Effector memory CD4-positive, alpha-beta T cell (primary cell): ENCODE data around the gene STRN.

Source experiments
- DNase-seq, 3 donors: peaks; one replicate each; pipeline ENCODE4 v3.0.0-alpha.2; 2020
- H3K27ac ChIP-seq: 2 replicates; pipeline ENCODE4 v1.7.0; 2013; ENCODE audit warnings: mild to moderate bottlenecking, low read length, moderate library complexity; ENCODE audit not compliant: insufficient read depth, poor library complexity, severe bottlenecking
- H3K27me3 ChIP-seq: replicated peaks from 2 replicates; pipeline ENCODE4 v1.7.0; 2013; ENCODE audit warnings: mild to moderate bottlenecking, low read length; ENCODE audit not compliant: insufficient read depth, control insufficient read depth, poor library complexity, severe bottlenecking
- H3K36me3 ChIP-seq: 2 replicates; pipeline ENCODE4 v1.7.0; 2013; ENCODE audit warnings: mild to moderate bottlenecking, low read length, moderate library complexity; ENCODE audit not compliant: control insufficient read depth, insufficient read depth
- H3K4me1 ChIP-seq: 2 replicates; pipeline ENCODE4 v1.7.0; 2013; ENCODE audit warnings: low read length, mild to moderate bottlenecking; ENCODE audit not compliant: control insufficient read depth, insufficient read depth, poor library complexity, severe bottlenecking
- H3K4me3 ChIP-seq: 2 replicates; pipeline ENCODE4 v1.7.0; 2013; ENCODE audit warnings: low read length, low read depth, mild to moderate bottlenecking; ENCODE audit not compliant: insufficient read depth, poor library complexity, severe bottlenecking
- H3K9me3 ChIP-seq: 2 replicates; pipeline ENCODE4 v1.7.0; 2013; ENCODE audit warnings: mild to moderate bottlenecking, low read length, moderate library complexity; ENCODE audit not compliant: control insufficient read depth

The STRN gene

DNA sequence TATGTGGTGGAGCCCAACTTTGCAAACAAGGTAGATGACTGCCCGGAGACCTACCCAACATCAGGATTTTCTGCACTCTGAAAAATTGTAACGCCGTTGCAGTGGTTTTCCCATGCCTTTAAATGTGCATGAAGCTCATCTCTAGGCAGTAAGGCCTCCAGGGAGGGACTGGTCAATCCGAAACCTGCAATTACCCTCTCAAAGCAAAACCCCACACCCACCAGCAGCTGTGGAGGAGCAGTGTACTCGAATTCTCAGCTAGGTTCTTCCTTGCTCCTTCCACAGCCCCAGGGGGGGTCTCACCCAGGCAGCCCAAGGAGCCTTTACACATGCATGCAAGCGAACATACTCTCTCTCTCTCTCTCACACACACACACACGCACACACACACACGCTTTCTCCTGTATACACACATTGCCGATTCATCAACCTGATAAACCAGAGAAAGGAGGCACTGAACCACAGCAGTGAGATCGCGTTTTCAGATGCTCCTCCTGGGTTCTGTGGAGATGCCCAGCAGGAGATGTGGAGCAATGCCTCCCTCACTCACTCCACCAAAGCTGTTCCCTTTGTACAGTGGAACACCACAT, 160.6 kb downstream of the STRN start:
- DNase-seq: no peak
- no peaks in the 10 kb centered on the region for H3K36me3 ChIP-seq
- no peak overlapping the region for H3K27ac ChIP-seq
- no peaks in the 10 kb centered on the region for H3K4me1 ChIP-seq
- no peak overlapping the region for H3K4me3 ChIP-seq
- H3K9me3 ChIP-seq: no peaks in the 10 kb centered on the region
- H3K27me3 ChIP-seq: peaks cover under 1% of the 10 kb centered on the region

DNA sequence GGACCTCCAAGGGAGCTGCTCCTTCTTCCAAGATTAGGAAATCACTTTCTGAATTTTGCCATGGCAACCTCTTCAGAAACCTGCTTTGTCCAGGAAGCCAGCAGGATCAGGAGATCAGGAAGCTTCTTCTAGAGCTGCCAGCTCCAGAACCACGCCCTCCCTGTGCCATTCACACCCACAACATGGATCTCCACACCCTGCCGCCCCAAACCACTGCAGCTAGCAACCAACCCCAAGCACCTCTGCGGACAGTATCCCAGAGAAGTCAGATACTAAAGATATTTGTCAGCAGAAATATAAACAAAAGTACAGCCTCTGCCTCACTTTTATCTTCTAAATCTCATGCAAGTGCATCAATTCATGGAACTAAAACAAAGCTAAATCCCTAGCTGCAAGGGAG, 163.4 kb downstream of the STRN start:
- peaks cover 6% of the 10 kb centered on the region for H3K27me3 ChIP-seq
- no peaks in the 10 kb centered on the region for H3K4me1 ChIP-seq
- H3K36me3 ChIP-seq: no peaks in the 10 kb centered on the region
- H3K27ac ChIP-seq: no peak overlapping the region
- H3K4me3 ChIP-seq: no peak overlapping the region
- DNase-seq: no peak
- no peaks in the 10 kb centered on the region for H3K9me3 ChIP-seq

DNA sequence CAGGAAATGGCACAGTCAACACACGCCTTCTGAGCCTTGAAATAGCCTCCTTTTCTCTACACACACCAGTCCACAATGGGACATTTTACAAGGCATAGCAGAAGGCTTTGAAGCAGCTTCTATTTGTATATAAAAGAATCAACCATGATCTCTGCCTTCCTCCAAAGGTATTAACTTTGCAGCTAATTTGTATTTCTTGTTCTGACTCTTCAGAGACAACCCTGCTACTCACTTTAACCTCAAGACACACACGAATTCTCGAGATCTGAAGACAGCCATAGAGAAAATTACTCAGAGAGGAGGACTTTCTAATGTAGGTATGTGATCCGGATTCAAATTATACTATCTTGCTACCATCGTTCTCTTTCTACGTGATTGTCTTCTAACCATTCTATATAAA, 165.2 kb downstream of the STRN start:
- Histone ChIP-seq H3K4me1 (no peaks in the 10 kb centered on the region), H3K36me3 (no peaks in the 10 kb centered on the region), H3K27ac (no peak overlapping the region), H3K27me3 (peaks cover 6% of the 10 kb centered on the region), H3K9me3 (no peaks in the 10 kb centered on the region), H3K4me3 (no peak overlapping the region)
- DNase-seq: no peak

DNA sequence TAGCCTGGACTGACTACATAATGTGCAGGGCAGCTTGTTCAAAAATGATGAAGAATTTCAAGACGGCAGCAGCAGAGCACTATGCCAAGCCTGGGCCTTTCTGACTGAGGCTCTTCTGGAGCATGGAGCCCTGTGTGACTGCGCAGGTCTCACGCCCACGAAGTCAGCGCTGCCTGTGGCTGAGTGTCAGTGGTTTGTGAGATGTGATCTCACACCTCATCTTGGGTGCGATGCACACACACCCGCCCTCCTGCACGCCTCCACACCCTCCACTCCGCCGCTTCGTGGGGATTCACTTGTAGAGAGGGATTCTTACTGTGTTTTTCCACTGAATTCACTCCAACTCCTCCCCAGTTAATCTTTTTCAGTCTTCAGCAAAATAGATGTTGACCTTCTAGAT, 166.0 kb downstream of the STRN start:
- Histone ChIP-seq H3K4me1 (no peaks in the 10 kb centered on the region), H3K4me3 (no peak overlapping the region), H3K27ac (no peak overlapping the region), H3K36me3 (no peaks in the 10 kb centered on the region), H3K27me3 (peaks cover 6% of the 10 kb centered on the region), H3K9me3 (no peaks in the 10 kb centered on the region)
- no peak for DNase-seq

DNA sequence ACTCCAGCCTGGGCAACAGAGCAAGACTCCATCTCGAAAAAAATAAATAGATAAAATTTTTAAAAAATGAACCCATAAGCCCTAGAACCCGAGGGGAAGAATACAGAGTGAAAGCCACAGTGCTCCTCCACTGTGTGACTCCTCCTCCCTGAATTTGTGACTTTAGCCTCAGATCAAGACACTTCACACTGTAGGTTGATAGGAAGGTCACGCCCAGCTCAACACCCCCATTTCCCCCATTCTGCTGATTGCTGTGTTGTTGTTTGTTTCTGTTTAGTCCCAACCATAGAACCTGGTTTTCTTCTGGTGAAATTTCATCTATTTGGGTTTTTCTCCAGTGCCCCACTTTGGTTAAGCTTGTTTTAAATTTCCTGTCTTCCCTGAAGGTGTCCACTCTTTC, 167.6 kb downstream of the STRN start:
- Histone ChIP-seq H3K27me3 (peaks cover 6% of the 10 kb centered on the region), H3K27ac (no peak overlapping the region), H3K9me3 (no peaks in the 10 kb centered on the region), H3K4me1 (no peaks in the 10 kb centered on the region), H3K4me3 (no peak overlapping the region), H3K36me3 (no peaks in the 10 kb centered on the region)
- no peak for DNase-seq

DNA sequence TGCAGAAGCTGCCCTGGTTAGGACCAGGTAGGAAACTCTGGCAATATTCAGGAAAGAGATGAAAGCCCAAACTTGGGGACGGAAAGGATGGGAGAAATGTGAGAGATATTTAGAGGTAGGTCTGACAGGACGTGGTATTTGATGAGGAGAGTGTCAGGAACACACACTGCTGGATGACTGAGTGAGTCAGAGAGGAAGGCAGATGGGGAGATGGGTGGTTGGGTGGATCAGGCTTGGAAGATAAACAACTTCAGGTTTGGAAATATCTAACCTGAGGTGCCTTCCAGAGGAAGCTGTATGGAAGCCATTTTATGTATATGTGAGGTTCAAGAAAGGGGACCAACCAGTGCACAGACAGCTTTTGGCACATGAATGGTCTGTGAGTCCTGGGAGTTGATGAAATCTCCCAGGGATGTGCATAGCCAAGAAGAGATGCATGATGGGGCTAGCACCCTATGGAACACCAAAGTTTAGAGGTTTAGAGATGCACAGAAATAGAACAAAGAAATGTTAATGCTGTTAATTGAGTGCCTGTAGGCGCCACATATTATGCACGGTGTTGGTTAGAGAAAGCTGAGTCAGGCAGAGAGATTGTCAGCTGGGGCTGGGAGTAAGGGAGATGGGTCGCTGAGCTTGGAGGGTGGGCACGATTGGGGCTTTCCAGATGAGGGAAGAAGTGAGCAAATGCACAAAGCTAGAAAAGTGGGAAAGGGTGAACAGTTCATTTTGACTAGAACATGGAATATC, 168.8 kb downstream of the STRN start:
- DNase-seq: no peak
- no peak overlapping the region for H3K4me3 ChIP-seq
- H3K27ac ChIP-seq: no peak overlapping the region
- H3K27me3 ChIP-seq: peaks cover 6% of the 10 kb centered on the region
- H3K9me3 ChIP-seq: no peaks in the 10 kb centered on the region
- H3K36me3 ChIP-seq: no peaks in the 10 kb centered on the region
- H3K4me1 ChIP-seq: no peaks in the 10 kb centered on the region
